Endothelial cell of umbilical vein (primary cell): ENCODE data around the gene TMOD1. TPM values are rescaled to one million over a fixed set of nuclear protein-coding genes. Genes with fewer than 3 reads are reported as not detected.

Experiments
- BruUV-seq: library from RNA; stranded (reverse); fragments of 400-500 nt; replicated peaks from 2 replicates; lab custom pipeline; 2021; lab: Mats Ljungman, UMichigan
- CTCF ChIA-PET: fragments of 300-600, 350-600 bp; sonication (Branson Sonifier 250); formaldehyde crosslinking; loops from one replicate; lab custom pipeline; 2021; ENCODE audit warnings: antibody characterized with exemption, inconsistent platforms; lab: Charles Lee
- POLR2A ChIA-PET: fragments of 300-600, 350-600 bp; sonication (Branson Sonifier 250); formaldehyde crosslinking; loops from one replicate; lab custom pipeline; 2021; ENCODE audit warnings: antibody characterized with exemption, inconsistent platforms; lab: Charles Lee
- DNase-seq: peaks from one replicate; pipeline ENCODE4 v3.0.0-alpha.2; 2011; ENCODE audit warnings: low read depth, low spot score
- FAIRE-seq: peaks from 2 replicates; lab custom pipeline; 2011; peaks lifted over from hg19 to GRCh38; lab: Jason Lieb, UNC
- H2AFZ ChIP-seq: 2 replicates; pipeline ENCODE4 v1.6.0; 2012; ENCODE audit warnings: low read depth, low read length, control low read depth, inconsistent platforms
- H3K27ac ChIP-seq: 2 replicates; pipeline ENCODE4 v1.5.1; 2011; ENCODE audit warnings: low read depth, mild to moderate bottlenecking, control low read depth, low read length, moderate library complexity; ENCODE audit not compliant: insufficient read depth
- H3K27me3 ChIP-seq, 2 experiments: 2 replicates each; pipeline versions ENCODE4 v1.6.0 to v1.6.1; 2011; ENCODE audit warnings: low read length in 2 of 2, mixed read lengths in 1 of 2; ENCODE audit not compliant: control insufficient read depth in 2 of 2, insufficient read depth in 2 of 2
- H3K36me3 ChIP-seq, 2 experiments: 2 replicates in 1 of 2; 3 replicates in 1 of 2; pipeline ENCODE4 v1.5.1; 2011; ENCODE audit warnings: low read length in 2 of 2, mild to moderate bottlenecking in 1 of 2, moderate library complexity in 1 of 2; ENCODE audit not compliant: control insufficient read depth in 2 of 2, insufficient read depth in 2 of 2; ENCODE audit errors: extremely low read depth in 1 of 2
- H3K4me1 ChIP-seq: 3 replicates; pipeline ENCODE4 v1.5.1; 2011; ENCODE audit warnings: mild to moderate bottlenecking, low read length; ENCODE audit not compliant: control insufficient read depth, insufficient read depth; ENCODE audit errors: extremely low read depth
- H3K4me2 ChIP-seq: 2 replicates; pipeline ENCODE4 v1.6.1; 2011; ENCODE audit warnings: low read length, control low read depth, mixed read lengths; ENCODE audit not compliant: insufficient read depth
- H3K4me3 ChIP-seq, 3 experiments: fragments of 200-600 bp in 1 of 3; sonication (generic), shearing (Covaris generic) in 1 of 3; replicated peaks in 1 of 3; 2 replicates each; pipeline ENCODE4 v1.5.1; 2011 to 2016; ENCODE audit warnings: control low read depth in 3 of 3, low read length in 3 of 3, mild to moderate bottlenecking in 2 of 3, inconsistent platforms in 1 of 3, low read depth in 1 of 3, moderate library complexity in 1 of 3; ENCODE audit not compliant: insufficient read depth in 1 of 3
- H3K79me2 ChIP-seq: 2 replicates; pipeline ENCODE4 v1.6.0; 2012; ENCODE audit warnings: low read length, inconsistent platforms; ENCODE audit not compliant: control insufficient read depth, insufficient read depth
- H3K9ac ChIP-seq: replicated peaks from 2 replicates; pipeline ENCODE3; 2011; ENCODE audit warnings: low read length, control low read depth; ENCODE audit not compliant: insufficient read depth; ENCODE audit errors: extremely low read depth
- H3K9me1 ChIP-seq: replicated peaks from 3 replicates; pipeline ENCODE4 v1.6.0; 2011; ENCODE audit warnings: mild to moderate bottlenecking, low read length; ENCODE audit not compliant: control insufficient read depth, insufficient read depth; ENCODE audit errors: extremely low read depth
- H3K9me3 ChIP-seq: replicated peaks from 2 replicates; pipeline ENCODE4 v1.5.1; 2012; ENCODE audit warnings: low read length, inconsistent platforms; ENCODE audit not compliant: control insufficient read depth, insufficient read depth
- H4K20me1 ChIP-seq: replicated peaks from 2 replicates; pipeline ENCODE3; 2011; ENCODE audit warnings: mild to moderate bottlenecking, low read length; ENCODE audit not compliant: control insufficient read depth, insufficient read depth; ENCODE audit errors: extremely low read depth
- GATA2 ChIP-seq: IDR thresholded peaks from 2 replicates; pipeline ENCODE4 v1.7.0; 2011; ENCODE audit warnings: low read depth, mild to moderate bottlenecking, moderate library complexity, mixed read lengths, low read length; ENCODE audit not compliant: insufficient read length, insufficient read depth
- JUN ChIP-seq: IDR thresholded peaks from 2 replicates; pipeline ENCODE4 v1.6.1; 2011; ENCODE audit warnings: borderline replicate concordance, low read depth; ENCODE audit not compliant: insufficient read length, insufficient read depth
- MAX ChIP-seq: IDR thresholded peaks from 2 replicates; pipeline ENCODE4 v1.6.1; 2011; ENCODE audit not compliant: insufficient read depth, insufficient read length
- dilution Hi-C: fragments of 300-500 bp; cut with MboI; formaldehyde crosslinking; loops from one replicate; pipeline ENCODE4 v1.15.0; 2019; ENCODE audit warnings: low sequenced_read_pairs; ENCODE audit not compliant: extremely low pct_ligation_motif_present
- intact Hi-C: fragments of 100-400 bp; cut with micrococcal nuclease; formaldehyde crosslinking; loops from one replicate; pipeline ENCODE4 v1.10.0; 2022
- polyA plus RNA-seq, 4 experiments: library from polyadenylated mRNA; depleted of rRNA in 3 of 4; stranded (reverse) in 3 of 4; unstranded in 1 of 4; fragments of >200 nt; gene quantifications; 2 replicates each; pipeline versions ENCODE4 v1.2.1 to v1.2.3, GENCODE V29; 2011 to 2012; ENCODE audit warnings: missing spikeins in 1 of 4
- total RNA-seq: library from RNA; stranded (reverse); gene quantifications from 2 replicates; pipeline ENCODE4 v1.2.3, GENCODE V29; 2021

TMOD1 gene
- total and polyA plus RNA-seq, 2 donors (not counting 3 experiments of a cell fraction or from before 2014, with no cell fraction given): 0.26 to 1.4 TPM

DNA sequence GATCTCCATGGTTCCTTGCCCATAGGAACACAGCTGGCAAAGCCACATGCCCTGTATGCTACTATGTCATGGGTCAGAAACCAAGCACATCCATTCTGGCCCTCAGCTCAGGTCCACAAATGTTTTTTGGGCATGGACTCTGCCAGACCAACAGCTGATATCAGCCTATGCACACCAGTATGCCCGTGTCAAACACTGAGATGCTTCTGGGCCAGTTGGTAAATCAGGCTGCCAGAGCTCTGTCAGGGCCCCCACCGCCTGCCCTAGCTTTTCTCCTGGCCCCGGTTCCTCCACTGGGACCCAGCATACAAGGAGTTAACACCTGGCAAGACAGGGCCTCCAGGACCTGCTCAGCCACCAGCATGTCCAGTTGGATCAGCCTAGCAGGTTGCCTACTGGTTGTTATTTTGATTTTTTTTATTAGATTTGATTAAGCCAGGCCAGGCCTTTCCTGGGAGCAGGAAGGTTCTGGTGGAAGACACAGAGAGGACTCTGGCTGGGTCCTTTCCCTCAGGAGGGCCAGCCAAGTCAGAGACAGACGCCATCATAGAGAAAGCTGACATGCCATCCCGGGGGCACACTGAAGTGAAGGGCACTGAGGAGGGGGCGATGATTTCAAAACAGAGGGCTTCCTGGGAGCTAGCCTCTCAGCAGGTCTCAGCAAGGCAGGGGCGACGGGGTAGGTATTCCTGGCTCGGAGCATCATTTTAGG is 65.9 kb downstream of the TMOD1 start:
- H3K79me2 ChIP-seq: no peaks in the 10 kb centered on the region
- no peaks in the 10 kb centered on the region for H3K9me3 ChIP-seq
- intact Hi-C loops: no loop called here
- H3K36me3 ChIP-seq: no peaks in the 10 kb centered on the region
- H3K4me2 ChIP-seq: no peak overlapping the region
- no peak overlapping the region for H3K27ac ChIP-seq
- H3K27me3 ChIP-seq: peaks cover 3 to 16% of the 10 kb centered on the region in 2 experiments
- ChIA-PET CTCF (interaction anchor here (1.0 to 6.8 kb wide), 4 partner anchors 22 to 49 kb away, joined by 3 to 52 read pairs (median 6); no protein-coding TSS in a partner anchor), POLR2A (interaction anchor here (0.9 kb wide), 1 partner anchor 29 kb away, joined by 3 read pairs; no protein-coding TSS in a partner anchor)
- H3K4me1 ChIP-seq: peaks cover 16% of the 10 kb centered on the region
- dilution Hi-C loops: no loop called here
- H3K4me3 ChIP-seq: no peak overlapping the region
- FAIRE-seq (no peak), DNase-seq (no peak)
- no TSS peak for BruUV-seq
- H3K9ac ChIP-seq: no peak overlapping the region
- no peaks in the 10 kb centered on the region for H3K9me1 ChIP-seq
- TF ChIP-seq MAX (no peak), GATA2 (no peak)
- H4K20me1 ChIP-seq: no peaks in the 10 kb centered on the region
- no peak overlapping the region for H2AFZ ChIP-seq

DNA sequence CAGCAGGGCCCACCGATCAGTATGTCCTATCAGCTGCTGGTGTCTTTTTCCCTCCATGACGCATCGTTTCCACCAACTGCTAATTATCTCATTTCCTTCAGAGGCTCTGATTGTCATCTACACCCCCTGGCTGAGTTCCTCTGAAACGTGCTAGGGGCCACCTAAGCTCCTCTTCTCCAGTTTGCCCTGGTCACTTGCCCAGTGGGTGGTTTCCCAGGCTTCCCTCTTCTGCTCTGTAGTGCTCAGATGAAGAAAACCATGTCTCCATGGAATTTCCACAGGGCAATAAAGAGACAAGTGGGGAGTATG is 66.4 kb downstream of the TMOD1 start:
- intact Hi-C loops: no loop called here

More for the DNA sequence above, 66.4 kb downstream of the TMOD1 start:
- CTCF ChIA-PET: interaction anchor here (1.0 to 2.5 kb wide), 3 partner anchors 22 to 48 kb away, joined by 3 to 9 read pairs (median 4); no protein-coding TSS in a partner anchor
- DNase-seq (peak; percentile 66), FAIRE-seq (peak; percentile 72)
- H3K4me1 ChIP-seq: peaks cover 16% of the 10 kb centered on the region
- no peak overlapping the region for H3K9ac ChIP-seq
- H3K79me2 ChIP-seq: no peaks in the 10 kb centered on the region
- no peaks in the 10 kb centered on the region for H3K9me3 ChIP-seq
- no peak overlapping the region for H3K4me2 ChIP-seq
- TF ChIP-seq MAX: no peak
- peak; percentile 18 for TF ChIP-seq JUN
- TF ChIP-seq GATA2: peak; percentile 54
- no peaks in the 10 kb centered on the region for H4K20me1 ChIP-seq
- no peaks in the 10 kb centered on the region for H3K36me3 ChIP-seq
- H3K4me3 ChIP-seq: no peak overlapping the region
- POLR2A ChIA-PET: no interaction called here
- no peaks in the 10 kb centered on the region for H3K9me1 ChIP-seq
- no peak overlapping the region for H2AFZ ChIP-seq
- no peak overlapping the region for H3K27ac ChIP-seq
- no TSS peak for BruUV-seq
- dilution Hi-C loops: no loop called here
- peaks cover 3 to 13% of the 10 kb centered on the region in 2 experiments for H3K27me3 ChIP-seq
